ENCODE results near the gene CTIF. TPM values are rescaled to one million over a fixed set of nuclear protein-coding genes. Genes with fewer than 3 reads are reported as not detected.

CTIF gene
- total RNA-seq, 1 donor from 2014 or later, result 60.0 TPM

DNA sequence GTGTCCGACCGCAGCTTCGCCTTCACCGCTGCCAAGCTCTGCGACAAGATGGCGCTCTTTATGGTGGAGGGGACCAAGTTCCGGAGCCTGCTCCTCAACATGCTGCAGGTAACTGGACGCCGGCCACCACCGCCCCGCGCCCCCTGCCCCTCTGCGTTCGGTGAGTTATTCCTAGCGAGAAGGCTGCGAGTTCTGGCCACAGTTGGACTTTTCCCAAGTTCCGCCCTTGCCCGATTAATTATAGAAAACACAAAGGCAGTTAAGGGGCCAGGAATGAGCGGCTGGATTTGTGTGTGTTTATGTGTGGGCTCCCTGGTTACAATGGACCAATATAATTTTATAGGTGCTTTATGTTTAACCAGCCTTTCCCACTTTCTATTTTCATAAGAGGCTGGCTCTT is 222.8 kb downstream of the CTIF start:
- Histone ChIP-seq H3K36me3 (peaks cover 35% of the 10 kb centered on the region), H3K27me3 (ENCODE audit: low read depth) (no peaks in the 10 kb centered on the region), H3K4me1 (peaks cover 68% of the 10 kb centered on the region), H3K27ac (replicated peaks) (peak overlapping the region; percentile 91), H3K9me3 (replicated peaks) (peaks cover 3% of the 10 kb centered on the region), H3K4me3 (no peak overlapping the region)
- intact Hi-C loops (cut with micrococcal nuclease), result no loop called here
- DNase-seq, result no peak
- TF ChIP-seq, protein P1, sequence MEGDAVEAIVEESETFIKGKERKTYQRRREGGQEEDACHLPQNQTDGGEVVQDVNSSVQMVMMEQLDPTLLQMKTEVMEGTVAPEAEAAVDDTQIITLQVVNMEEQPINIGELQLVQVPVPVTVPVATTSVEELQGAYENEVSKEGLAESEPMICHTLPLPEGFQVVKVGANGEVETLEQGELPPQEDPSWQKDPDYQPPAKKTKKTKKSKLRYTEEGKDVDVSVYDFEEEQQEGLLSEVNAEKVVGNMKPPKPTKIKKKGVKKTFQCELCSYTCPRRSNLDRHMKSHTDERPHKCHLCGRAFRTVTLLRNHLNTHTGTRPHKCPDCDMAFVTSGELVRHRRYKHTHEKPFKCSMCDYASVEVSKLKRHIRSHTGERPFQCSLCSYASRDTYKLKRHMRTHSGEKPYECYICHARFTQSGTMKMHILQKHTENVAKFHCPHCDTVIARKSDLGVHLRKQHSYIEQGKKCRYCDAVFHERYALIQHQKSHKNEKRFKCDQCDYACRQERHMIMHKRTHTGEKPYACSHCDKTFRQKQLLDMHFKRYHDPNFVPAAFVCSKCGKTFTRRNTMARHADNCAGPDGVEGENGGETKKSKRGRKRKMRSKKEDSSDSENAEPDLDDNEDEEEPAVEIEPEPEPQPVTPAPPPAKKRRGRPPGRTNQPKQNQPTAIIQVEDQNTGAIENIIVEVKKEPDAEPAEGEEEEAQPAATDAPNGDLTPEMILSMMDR (IDR thresholded peaks at IDR 0.05; ENCODE audit: borderline replicate concordance), result no peak

DNA sequence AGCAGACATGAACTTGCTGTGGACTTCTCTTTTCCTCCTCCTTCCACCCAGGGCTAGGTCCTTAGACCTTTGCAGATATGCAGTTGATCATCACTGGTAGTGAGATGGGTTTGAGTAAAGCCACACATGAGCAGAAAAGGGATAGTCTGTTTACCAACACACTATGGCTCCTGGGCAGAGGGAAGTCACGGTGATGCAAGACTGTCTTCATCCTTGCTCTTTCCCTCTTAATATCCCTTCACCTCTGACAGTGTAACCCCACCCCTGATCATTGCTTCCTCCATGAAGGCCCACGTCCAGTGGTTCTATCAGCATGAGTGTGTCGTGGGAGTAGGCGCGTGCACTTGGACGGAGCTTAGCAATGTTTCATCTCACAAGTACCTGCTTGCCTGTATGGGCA is 223.2 kb downstream of the CTIF start:
- TF ChIP-seq, protein P1 (IDR thresholded peaks at IDR 0.05; ENCODE audit: borderline replicate concordance), result no peak
- Histone ChIP-seq H3K27me3 (ENCODE audit: low read depth) (no peaks in the 10 kb centered on the region), H3K27ac (replicated peaks) (peak overlapping the region; percentile 91), H3K9me3 (replicated peaks) (no peaks in the 10 kb centered on the region), H3K4me1 (peaks cover 73% of the 10 kb centered on the region), H3K4me3 (no peak overlapping the region), H3K36me3 (peaks cover 37% of the 10 kb centered on the region)
- intact Hi-C loops (cut with micrococcal nuclease), result no loop called here
- DNase-seq, result no peak

DNA sequence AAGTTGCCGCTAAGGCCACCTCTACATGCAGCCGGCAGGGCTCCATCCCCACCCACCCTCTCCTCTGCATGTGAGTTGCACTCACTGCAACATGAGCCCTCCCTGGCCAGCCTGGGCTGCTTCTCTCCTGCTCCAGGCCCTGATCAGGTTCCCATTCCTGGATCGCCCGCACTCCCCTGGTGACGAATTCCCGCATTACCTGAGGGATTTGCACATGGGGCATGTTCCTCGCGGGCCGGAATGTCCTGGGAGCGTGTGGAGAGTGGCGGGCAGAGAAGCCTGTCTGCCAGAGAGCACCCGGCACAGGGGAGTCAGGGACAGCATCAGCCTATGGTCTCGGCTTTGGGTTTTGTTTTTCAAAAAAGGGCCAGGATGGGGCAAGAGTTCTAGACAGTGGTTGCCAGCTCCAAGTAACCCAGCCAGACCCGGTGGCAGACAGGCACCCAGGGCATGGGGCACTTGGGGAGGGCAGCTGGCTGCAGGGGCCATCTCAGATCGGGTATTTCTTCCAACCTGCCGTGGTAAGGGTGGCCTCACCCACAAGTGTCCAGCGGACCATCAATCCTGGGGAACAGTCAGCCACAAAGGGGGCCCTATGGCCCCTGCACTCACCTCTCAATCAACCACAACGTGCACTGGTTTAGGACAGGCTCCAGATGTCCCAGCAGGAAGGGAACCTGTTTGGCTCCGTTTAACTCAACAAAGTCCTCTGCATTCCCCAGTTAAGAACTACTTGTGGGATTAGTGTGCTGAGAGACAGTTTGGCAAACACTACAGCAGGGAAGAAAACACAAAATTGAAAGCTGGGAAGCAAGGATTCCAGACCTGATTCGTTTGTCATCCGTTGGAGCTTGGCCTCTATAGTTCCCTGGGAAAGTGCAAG is 224.2 kb downstream of the CTIF start:
- Histone ChIP-seq H3K27me3 (ENCODE audit: low read depth) (no peaks in the 10 kb centered on the region), H3K27ac (replicated peaks) (peak overlapping the region; percentile 91), H3K4me3 (no peak overlapping the region), H3K4me1 (peaks cover 74% of the 10 kb centered on the region), H3K36me3 (peaks cover 33% of the 10 kb centered on the region), H3K9me3 (replicated peaks) (no peaks in the 10 kb centered on the region)
- TF ChIP-seq, protein P1 (IDR thresholded peaks at IDR 0.05; ENCODE audit: borderline replicate concordance), result no peak
- intact Hi-C loops (cut with micrococcal nuclease), result no loop called here
- no peak for DNase-seq

DNA sequence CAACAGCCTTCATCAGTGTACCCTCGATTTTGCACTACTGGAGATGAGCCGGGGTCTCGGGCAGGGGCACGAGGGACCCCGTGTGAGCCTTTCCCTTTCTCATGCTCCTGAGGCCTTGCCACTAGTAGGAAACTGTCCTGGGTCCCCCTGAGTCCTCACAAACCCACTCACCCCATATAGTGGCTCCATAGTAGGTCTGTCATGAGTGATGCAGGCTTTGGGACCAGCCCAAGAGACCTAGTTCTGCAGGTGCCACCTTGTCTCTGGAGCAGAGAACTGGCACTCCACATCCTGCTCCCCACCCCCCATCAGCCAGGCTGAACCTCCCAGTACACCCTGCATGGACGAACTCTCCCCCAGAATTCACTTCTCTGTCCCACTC is 224.9 kb downstream of the CTIF start:
- no peaks in the 10 kb centered on the region for H3K27me3 ChIP-seq (ENCODE audit: low read depth)
- peak overlapping the region; percentile 91 for H3K27ac ChIP-seq (replicated peaks)
- DNase-seq, result no peak
- peaks cover 27% of the 10 kb centered on the region for H3K36me3 ChIP-seq
- H3K4me1 ChIP-seq, result peaks cover 80% of the 10 kb centered on the region
- no peak overlapping the region for H3K4me3 ChIP-seq
- TF ChIP-seq, protein P1 (IDR thresholded peaks at IDR 0.05; ENCODE audit: borderline replicate concordance), result no peak
- intact Hi-C loops (cut with micrococcal nuclease), result no loop called here
- no peaks in the 10 kb centered on the region for H3K9me3 ChIP-seq (replicated peaks)

DNA sequence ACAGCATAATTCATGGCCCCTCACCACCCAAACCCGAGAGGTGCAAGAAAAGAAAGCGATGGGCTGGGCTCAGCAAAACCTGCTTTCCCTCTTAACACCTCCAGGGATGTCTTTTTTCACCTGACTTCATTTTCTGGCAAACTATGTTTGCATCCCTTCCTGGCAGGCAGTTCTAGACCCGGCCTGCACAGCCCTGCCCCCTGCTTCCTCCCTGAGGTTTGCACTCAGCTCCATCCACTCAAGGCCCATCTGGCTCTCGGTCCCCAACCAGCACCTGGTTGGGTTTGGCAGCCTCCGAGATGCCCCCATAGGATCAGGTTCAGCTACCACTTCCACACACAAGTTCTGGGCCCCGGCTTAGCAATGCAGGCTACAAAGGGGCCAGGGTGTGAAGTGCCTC is 226.2 kb downstream of the CTIF start:
- Histone ChIP-seq H3K4me3 (no peak overlapping the region), H3K36me3 (peaks cover 26% of the 10 kb centered on the region), H3K4me1 (peaks cover 94% of the 10 kb centered on the region), H3K27me3 (ENCODE audit: low read depth) (no peaks in the 10 kb centered on the region), H3K27ac (replicated peaks) (peak overlapping the region; percentile 91), H3K9me3 (replicated peaks) (no peaks in the 10 kb centered on the region)
- no peak for DNase-seq
- intact Hi-C loops (cut with micrococcal nuclease), result no loop called here
- TF ChIP-seq, protein P1 (IDR thresholded peaks at IDR 0.05; ENCODE audit: borderline replicate concordance), result no peak

All from left ventricle myocardium inferior (tissue), 1 donor.